Prostate gland (tissue), 2 donors: ENCODE data around the gene VSTM2B. TPM values are rescaled to one million over a fixed set of nuclear protein-coding genes. Genes with fewer than 3 reads are reported as not detected.

Experiments used
- DNase-seq: peaks from one replicate; pipeline ENCODE4 v3.0.0-alpha.2; 2019; ENCODE audit warnings: low spot score
- H3K27ac ChIP-seq, 2 donors: fragments of 200-600 bp; sonication (generic); 2 replicates each; pipeline ENCODE4 v1.5.1; 2017 to 2019
- H3K27me3 ChIP-seq: fragments of 200-600 bp; sonication (generic); replicated peaks from 2 replicates; pipeline ENCODE4 v1.5.1; 2019; ENCODE audit not compliant: insufficient read depth
- H3K36me3 ChIP-seq, 2 donors: fragments of 200-600 bp; sonication (generic); 1 replicate in 1 of 2; 2 replicates in 1 of 2; pipeline versions ENCODE4 v1.5.1 to v1.8.1; 2017 to 2019
- H3K4me1 ChIP-seq: fragments of 200-600 bp; sonication (generic); replicated peaks from 2 replicates; pipeline ENCODE4 v1.5.1; 2019
- H3K4me3 ChIP-seq, 2 donors: fragments of 200-600 bp; sonication (generic); 2 replicates each; pipeline ENCODE4 v1.5.1; 2017 to 2019
- H3K9me3 ChIP-seq: fragments of 200-600 bp; sonication (generic); 2 replicates; pipeline ENCODE4 v1.5.1; 2017
- CTCF ChIP-seq, 4 experiments: fragments of 200-600 bp in 2 of 4; fragments of 450-650 bp in 2 of 4; sonication (generic) in 2 of 4; IDR thresholded peaks; 1 replicate in 3 of 4; 2 replicates in 1 of 4; pipeline ENCODE4 v1.5.1; 2016 to 2019; ENCODE audit warnings: antibody characterized with exemption in 4 of 4, mild to moderate bottlenecking in 2 of 4, moderate library complexity in 2 of 4
- POLR2A ChIP-seq: fragments of 450-650 bp; IDR thresholded peaks from one replicate; pipeline ENCODE4 v1.6.1; 2016; ENCODE audit warnings: antibody characterized with exemption, mild to moderate bottlenecking
- POLR2AphosphoS5 ChIP-seq: sonication (generic); formaldehyde crosslinking; IDR thresholded peaks from one replicate; pipeline ENCODE4 v1.6.1; 2017; ENCODE audit warnings: antibody characterized with exemption
- WGBS: methylation state at CpG from one replicate; pipeline ENCODE4 v1.1.5; 2018; 5-methylcytosine and 5-hydroxymethylcytosine counted together
- intact Hi-C: fragments of 100-400 bp; cut with DNase I; formaldehyde crosslinking; loops from one replicate; pipeline ENCODE4 v1.14.2; 2022
- total RNA-seq, 2 donors: library from RNA; depleted of rRNA; stranded (reverse); fragments of >200 nt; gene quantifications; one replicate each; pipeline ENCODE4 v1.1.0, GENCODE V29; 2016

VSTM2B gene
- total RNA-seq, 2 donors from 2014 or later, result not detected

- intact Hi-C loops, result no loop called here
- Histone ChIP-seq H3K9me3 (no peaks in the 10 kb centered on the region), H3K36me3 (no peaks in the 10 kb centered on the region), H3K27ac (no peak overlapping the region), H3K27me3 (no peaks in the 10 kb centered on the region), H3K4me1 (no peaks in the 10 kb centered on the region), H3K4me3 (no peak overlapping the region)
- no peak for TF ChIP-seq POLR2A
- no peak for TF ChIP-seq POLR2AphosphoS5
- no peak for TF ChIP-seq CTCF (IDR thresholded peaks at IDR 0.05)
- WGBS, result 72% methylated on average over 16 of the region's 16 CpGs
- no peak for DNase-seq
Measured at GRCh38 chr19:29489172-29489951, 36.4 kb upstream of the VSTM2B start.

GRCh38 chr19:29491491-29491890 lies 34.3 kb upstream of the VSTM2B start:
- Histone ChIP-seq H3K36me3 (no peaks in the 10 kb centered on the region), H3K27me3 (no peaks in the 10 kb centered on the region), H3K27ac (no peak overlapping the region), H3K9me3 (no peaks in the 10 kb centered on the region), H3K4me1 (no peaks in the 10 kb centered on the region), H3K4me3 (no peak overlapping the region)
- TF ChIP-seq POLR2A (no peak), POLR2AphosphoS5 (no peak), CTCF (IDR thresholded peaks at IDR 0.05) (no peak)
- intact Hi-C loops, result no loop called here
- WGBS, result 55% methylated on average over 3 of the region's 3 CpGs
- no peak for DNase-seq

GRCh38 chr19:29491995-29492577 lies 33.7 kb upstream of the VSTM2B start:
- Histone ChIP-seq H3K4me1 (no peaks in the 10 kb centered on the region), H3K9me3 (no peaks in the 10 kb centered on the region), H3K27me3 (no peaks in the 10 kb centered on the region), H3K4me3 (no peak overlapping the region), H3K36me3 (no peaks in the 10 kb centered on the region), H3K27ac (no peak overlapping the region)
- no peak for DNase-seq
- intact Hi-C loops, result no loop called here
- WGBS, result 25% methylated on average over 7 of the region's 7 CpGs
- TF ChIP-seq POLR2AphosphoS5 (no peak), POLR2A (no peak), CTCF (IDR thresholded peaks at IDR 0.05) (no peak)

- 4% methylated on average over 7 of the region's 7 CpGs for WGBS
- TF ChIP-seq POLR2A (no peak), CTCF (IDR thresholded peaks at IDR 0.05) (no peak), POLR2AphosphoS5 (no peak)
- H3K27ac ChIP-seq, result no peak overlapping the region
- intact Hi-C loops, result no loop called here
- no peak for DNase-seq
- H3K9me3 ChIP-seq, result no peaks in the 10 kb centered on the region
- no peaks in the 10 kb centered on the region for H3K4me1 ChIP-seq
- no peak overlapping the region for H3K4me3 ChIP-seq
- no peaks in the 10 kb centered on the region for H3K27me3 ChIP-seq
- H3K36me3 ChIP-seq, result no peaks in the 10 kb centered on the region
Measured at GRCh38 chr19:29492769-29493168, 33.0 kb upstream of the VSTM2B start.

- Histone ChIP-seq H3K27me3 (no peaks in the 10 kb centered on the region), H3K4me1 (no peaks in the 10 kb centered on the region), H3K36me3 (no peaks in the 10 kb centered on the region), H3K9me3 (no peaks in the 10 kb centered on the region), H3K4me3 (no peak overlapping the region), H3K27ac (no peak overlapping the region)
- TF ChIP-seq POLR2A, result no peak
- TF ChIP-seq CTCF (IDR thresholded peaks at IDR 0.05), result no peak
- TF ChIP-seq POLR2AphosphoS5, result no peak
- WGBS, result 97% methylated on average over 4 of the region's 4 CpGs
- no peak for DNase-seq
- intact Hi-C loops, result no loop called here
Measured at GRCh38 chr19:29495091-29495490, 30.7 kb upstream of the VSTM2B start.
